Measurements from ENCODE around the gene LCN15. TPM values are rescaled to one million over a fixed set of nuclear protein-coding genes. Genes with fewer than 3 reads are reported as not detected.

The LCN15 gene
- total RNA-seq, 4 donors from 2014 or later: not detected

- no peak for DNase-seq
- no peak for TF ChIP-seq CTCF (IDR thresholded peaks at IDR 0.05)
- no peak for TF ChIP-seq POLR2A (IDR thresholded peaks at IDR 0.05)
- Histone ChIP-seq H3K36me3 (no peaks in the 10 kb centered on the region), H3K4me1 (no peaks in the 10 kb centered on the region), H3K9me3 (peaks cover 0 to 8% (median 0%) of the 10 kb centered on the region in 3 donors), H3K27ac (no peak overlapping the region), H3K4me3 (no peak overlapping the region), H3K27me3 (no peaks in the 10 kb centered on the region)
- WGBS, 2 donors: 48 to 61% methylated on average over 7 of the region's 7 CpGs
- intact Hi-C loops (cut with DNase I): no loop called here
Measured at GRCh38 chr9:136776947-136777346, 12.6 kb upstream of the LCN15 start.

- Histone ChIP-seq H3K27me3 (no peaks in the 10 kb centered on the region), H3K36me3 (no peaks in the 10 kb centered on the region), H3K4me3 (no peak overlapping the region), H3K4me1 (no peaks in the 10 kb centered on the region), H3K27ac (no peak overlapping the region), H3K9me3 (peaks cover 0 to 8% (median 0%) of the 10 kb centered on the region in 3 donors)
- intact Hi-C loops (cut with DNase I): no loop called here
- 91 to 100% methylated on average over 1 to 5 of the region's 6 CpGs for WGBS, 2 donors
- TF ChIP-seq POLR2A (IDR thresholded peaks at IDR 0.05) (no peak), CTCF (IDR thresholded peaks at IDR 0.05) (no peak)
- no peak for DNase-seq
Measured at GRCh38 chr9:136775191-136775590, 10.9 kb upstream of the LCN15 start.

- Histone ChIP-seq H3K27ac (no peak overlapping the region), H3K36me3 (no peaks in the 10 kb centered on the region), H3K9me3 (peaks cover 0 to 8% (median 0%) of the 10 kb centered on the region in 3 donors), H3K4me1 (peaks cover 0 to 4% (median 0%) of the 10 kb centered on the region in 3 donors), H3K27me3 (no peaks in the 10 kb centered on the region), H3K4me3 (no peak overlapping the region)
- WGBS, 2 donors: 80 to 82% methylated on average over 4 to 6 of the region's 12 CpGs
- TF ChIP-seq POLR2A (IDR thresholded peaks at IDR 0.05): no peak
- TF ChIP-seq CTCF (IDR thresholded peaks at IDR 0.05): no peak
- DNase-seq: no peak
- intact Hi-C loops (cut with DNase I): no loop called here
Measured at GRCh38 chr9:136774416-136775045, 10.2 kb upstream of the LCN15 start.

- DNase-seq: no peak
- WGBS, 2 donors: 40 to 55% methylated on average over 1 to 2 of the region's 7 CpGs
Measured at GRCh38 chr9:136773386-136774044, 9.2 kb upstream of the LCN15 start.

More at GRCh38 chr9:136773386-136774044, 9.2 kb upstream of the LCN15 start:
- Histone ChIP-seq H3K27ac (no peak overlapping the region), H3K4me3 (no peak overlapping the region), H3K36me3 (no peaks in the 10 kb centered on the region), H3K27me3 (peaks cover 0 to 4% (median 0%) of the 10 kb centered on the region in 4 donors), H3K9me3 (peaks cover 0 to 8% (median 0%) of the 10 kb centered on the region in 3 donors), H3K4me1 (peaks cover 0 to 4% (median 0%) of the 10 kb centered on the region in 3 donors)
- TF ChIP-seq CTCF (IDR thresholded peaks at IDR 0.05): no peak
- TF ChIP-seq POLR2A (IDR thresholded peaks at IDR 0.05): no peak
- intact Hi-C loops (cut with DNase I): no loop called here
